Measurements from ENCODE around the gene RUFY1.

- TF ChIP-seq, protein P1, sequence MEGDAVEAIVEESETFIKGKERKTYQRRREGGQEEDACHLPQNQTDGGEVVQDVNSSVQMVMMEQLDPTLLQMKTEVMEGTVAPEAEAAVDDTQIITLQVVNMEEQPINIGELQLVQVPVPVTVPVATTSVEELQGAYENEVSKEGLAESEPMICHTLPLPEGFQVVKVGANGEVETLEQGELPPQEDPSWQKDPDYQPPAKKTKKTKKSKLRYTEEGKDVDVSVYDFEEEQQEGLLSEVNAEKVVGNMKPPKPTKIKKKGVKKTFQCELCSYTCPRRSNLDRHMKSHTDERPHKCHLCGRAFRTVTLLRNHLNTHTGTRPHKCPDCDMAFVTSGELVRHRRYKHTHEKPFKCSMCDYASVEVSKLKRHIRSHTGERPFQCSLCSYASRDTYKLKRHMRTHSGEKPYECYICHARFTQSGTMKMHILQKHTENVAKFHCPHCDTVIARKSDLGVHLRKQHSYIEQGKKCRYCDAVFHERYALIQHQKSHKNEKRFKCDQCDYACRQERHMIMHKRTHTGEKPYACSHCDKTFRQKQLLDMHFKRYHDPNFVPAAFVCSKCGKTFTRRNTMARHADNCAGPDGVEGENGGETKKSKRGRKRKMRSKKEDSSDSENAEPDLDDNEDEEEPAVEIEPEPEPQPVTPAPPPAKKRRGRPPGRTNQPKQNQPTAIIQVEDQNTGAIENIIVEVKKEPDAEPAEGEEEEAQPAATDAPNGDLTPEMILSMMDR (IDR thresholded peaks at IDR 0.05; ENCODE audit: extremely low read depth in 1 of 2, insufficient read depth in 1 of 2, low read depth in 1 of 2, low read length in 2 of 2) = no peak
- TF ChIP-seq POLR2A (IDR thresholded peaks at IDR 0.05; ENCODE audit: low read depth, low read length) (no peak), EZH2 (IDR thresholded peaks at IDR 0.05; ENCODE audit: borderline replicate concordance, low read depth, low read length, severe bottlenecking) (no peak), GATA2 (IDR thresholded peaks at IDR 0.05; ENCODE audit: insufficient read depth, insufficient read length, low read depth, low read length) (no peak)
Measured at GRCh38 chr5:179599973-179600372, 49.6 kb downstream of the RUFY1 start.

Measured in endothelial cell of umbilical vein (primary cell).